Measurements from ENCODE around the gene SNPH. TPM values are rescaled to one million over a fixed set of nuclear protein-coding genes. Genes with fewer than 3 reads are reported as not detected.

SNPH gene
- total and polyA plus RNA-seq, 2 of the 4 experiments (the other 2 are of a cell fraction), result 3.1 to 4.5 TPM

DNA sequence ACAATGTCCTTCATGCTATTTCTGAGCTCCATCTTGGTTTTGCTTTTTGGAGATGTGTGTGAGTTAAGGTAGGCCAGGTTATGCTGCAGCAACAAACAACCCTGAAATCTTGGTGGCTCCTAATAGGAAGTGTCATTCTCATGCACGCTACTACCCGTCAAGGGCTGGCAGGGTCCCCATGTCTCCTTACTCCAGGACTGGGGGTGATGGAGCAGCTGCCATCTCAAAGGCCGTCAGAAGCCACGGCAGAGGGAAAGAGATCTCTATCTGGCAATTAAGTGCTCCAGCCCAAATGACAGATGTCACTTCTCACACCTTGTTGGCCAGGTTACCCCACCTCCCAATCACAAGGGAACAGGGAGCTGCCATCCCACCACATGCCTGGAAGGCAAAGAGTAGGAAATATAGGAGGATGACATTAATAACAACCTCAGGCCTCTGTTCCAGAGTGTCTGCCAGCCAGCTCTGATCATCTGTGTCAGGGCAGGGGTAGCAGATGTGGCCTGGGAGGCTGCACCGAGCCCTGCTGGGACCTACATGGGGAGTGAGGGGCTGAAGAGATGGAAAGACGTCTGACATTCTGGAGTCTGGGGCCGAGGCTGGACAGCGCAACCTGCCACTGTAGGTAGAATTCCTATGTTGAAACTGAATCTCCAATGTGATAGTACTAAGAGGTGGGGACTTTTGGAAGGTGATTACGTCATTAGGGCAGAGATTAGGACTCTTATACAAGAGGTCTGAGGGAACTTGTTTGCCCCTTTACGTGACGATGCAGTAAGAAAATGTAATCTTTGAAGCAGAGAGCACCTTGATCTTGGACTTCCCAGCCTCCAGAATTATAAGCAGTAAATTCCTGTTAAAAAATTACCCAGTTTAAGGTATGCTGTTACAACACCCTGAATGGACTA, 67.6 kb downstream of the SNPH start:
- H2AK9ac ChIP-seq (replicated peaks; ENCODE audit: low read depth, low read length, poor library complexity), result no peak overlapping the region
- 91% methylated on average over 7 of the region's 11 CpGs; no CpG with 5 or more reads in 1 of the 2 experiments for WGBS, 2 experiments (ENCODE audit: extremely low coverage in 2 of 2, insufficient read length in 1 of 2)
- dilution Hi-C loops (cut with HindIII; ENCODE audit: low sequenced_read_pairs, unreplicated experiment) (no loop called here), intact Hi-C loops (cut with micrococcal nuclease) (no loop called here), in situ Hi-C loops (cut with MboI; ENCODE audit: low sequenced_read_pairs) (loop anchor here (25.0 kb wide), 1 partner anchor 504 kb away; no protein-coding TSS in a partner anchor)
- no peak overlapping the region for H2BK5ac ChIP-seq (ENCODE audit: low read depth, low read length, poor library complexity, severe bottlenecking)
- H3K18ac ChIP-seq (ENCODE audit: low read depth, low read length), result no peak overlapping the region
- peaks cover 9% of the 10 kb centered on the region for H3K4me1 ChIP-seq (ENCODE audit: control insufficient read depth, insufficient read depth, low read length)
- H3K56ac ChIP-seq (ENCODE audit: extremely low read depth, insufficient read depth, low read length), result no peak overlapping the region
- no peak overlapping the region for H2AFZ ChIP-seq (replicated peaks; ENCODE audit: low read length, poor library complexity)
- peaks cover 38% of the 10 kb centered on the region for H3K9me1 ChIP-seq (ENCODE audit: insufficient read depth, low read length)
- no peak overlapping the region for H3K4ac ChIP-seq (ENCODE audit: low read depth, low read length)
- H2BK15ac ChIP-seq (ENCODE audit: low read depth, low read length), result no peak overlapping the region
- DNase-seq, result no peak
- no peak overlapping the region for H3K4me3 ChIP-seq (ENCODE audit: insufficient read depth, low read depth, low read length)
- H2BK120ac ChIP-seq (ENCODE audit: low read depth, low read length), result no peak overlapping the region
- no peak overlapping the region for H2BK20ac ChIP-seq (ENCODE audit: low read depth, low read length)
- H4K91ac ChIP-seq (ENCODE audit: insufficient read depth, low read depth, low read length), result no peak overlapping the region
- H3K14ac ChIP-seq (replicated peaks; ENCODE audit: low read depth, low read length), result no peak overlapping the region
- H3K36me3 ChIP-seq (ENCODE audit: control insufficient read depth, insufficient read depth, low read length), result peaks cover 9% of the 10 kb centered on the region; the same call in 1 of the 2 replicates
- peaks cover 49 to 89% of the 10 kb centered on the region in 2 experiments for H3K79me1 ChIP-seq (ENCODE audit: low read depth in 1 of 2, low read length in 2 of 2)
- H3K27me3 ChIP-seq (ENCODE audit: control insufficient read depth, insufficient read depth, low read length), result no peaks in the 10 kb centered on the region
- no peak for ATAC-seq (ENCODE audit: low read depth)
- ChIA-PET POLR2A (ENCODE audit: unreplicated experiment) (no interaction called here), CTCF (no interaction called here)
- H2AK5ac ChIP-seq (ENCODE audit: low read depth, low read length), result 0 out of 2 replicates have a peak overlapping the region, but pooled peaks have one; percentile 3
- no peak overlapping the region for H3K4me2 ChIP-seq (ENCODE audit: low read depth, low read length)
- peaks cover 11% of the 10 kb centered on the region for H4K20me1 ChIP-seq (ENCODE audit: insufficient read depth, low read length)
- no peak overlapping the region for H3K27ac ChIP-seq (ENCODE audit: insufficient read depth, low read length)
- H4K8ac ChIP-seq (ENCODE audit: low read depth in 2 of 2, low read length in 2 of 2), result no peak overlapping the region
- no peak overlapping the region for H4K5ac ChIP-seq (ENCODE audit: low read depth, low read length)
- no peaks in the 10 kb centered on the region for H3K9me3 ChIP-seq (ENCODE audit: control insufficient read depth, insufficient read depth, low read length)
- H3K9ac ChIP-seq (ENCODE audit: low read depth, low read length), result no peak overlapping the region
- BruUV-seq (replicated peaks), result no TSS peak
- H3K23ac ChIP-seq (ENCODE audit: low read depth, low read length), result no peak overlapping the region
- no peak for TF ChIP-seq RFX5 (IDR thresholded peaks at IDR 0.05; ENCODE audit: low read depth, low read length)
- no peak for TF ChIP-seq MAZ (IDR thresholded peaks at IDR 0.05; ENCODE audit: borderline replicate concordance, low read depth, low read length)
- TF ChIP-seq FOS (IDR thresholded peaks at IDR 0.05; ENCODE audit: low read depth, low read length), result no peak
- no peak for TF ChIP-seq BHLHE40 (IDR thresholded peaks at IDR 0.05; ENCODE audit: low read depth, low read length)
- TF ChIP-seq RAD21 (IDR thresholded peaks at IDR 0.05; ENCODE audit: low read length), result no peak
- TF ChIP-seq POLR2A (IDR thresholded peaks at IDR 0.05; ENCODE audit: low read depth, low read length), result no peak
- no peak for TF ChIP-seq MAFK (IDR thresholded peaks at IDR 0.05; ENCODE audit: low read depth, low read length)
- TF ChIP-seq USF2 (IDR thresholded peaks at IDR 0.05; ENCODE audit: low read depth, low read length), result no peak

Measured in IMR-90 (cell line).